NCI-H146 treated with DMSO at 0.1 percent for 48 hours (cell line): ENCODE results near the gene RPUSD2.

Experiments used
- DNase-seq: peaks from one replicate; lab custom pipeline; 2025; ENCODE audit not compliant: unreplicated experiment; lab: John Stamatoyannopoulos, UW

The RPUSD2 gene

DNA sequence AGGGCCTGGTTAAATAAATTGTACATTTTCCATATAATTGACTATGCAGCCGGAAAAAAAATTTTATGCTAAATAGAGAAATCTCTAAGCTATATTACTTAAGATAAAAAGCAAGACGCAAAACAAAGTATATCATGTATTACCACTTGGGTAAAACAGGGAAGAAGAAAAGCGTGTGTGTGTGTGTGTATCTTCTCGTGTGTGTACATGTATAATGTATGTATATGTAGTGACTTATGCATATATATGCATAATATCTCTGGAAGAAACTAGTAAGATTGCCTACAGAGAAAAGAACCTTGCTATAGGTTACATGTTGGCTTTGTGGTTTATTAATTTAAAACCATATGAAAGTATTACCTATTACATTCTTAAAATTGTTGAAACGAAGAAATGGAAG lies 44.0 kb downstream of the RPUSD2 start:
- DNase-seq = no peak

DNA sequence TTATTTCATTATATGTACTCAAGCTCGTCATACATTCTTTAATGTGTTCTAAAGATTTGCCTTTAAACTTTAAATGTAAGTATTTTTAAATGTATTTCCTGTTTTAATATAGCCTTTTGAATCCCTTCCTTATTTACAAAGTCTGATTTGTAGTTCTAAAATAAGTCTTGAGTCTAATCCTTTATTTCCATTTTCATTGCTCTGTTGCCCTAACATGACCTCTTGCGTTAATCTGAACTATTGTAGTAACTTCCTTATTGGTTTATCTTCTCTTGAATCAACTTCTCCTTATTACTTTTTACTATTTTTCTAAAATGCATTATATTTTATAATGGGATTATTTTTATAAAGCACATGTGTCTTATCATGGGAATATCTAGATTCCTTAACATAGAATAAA lies 48.9 kb downstream of the RPUSD2 start:
- DNase-seq = no peak

DNA sequence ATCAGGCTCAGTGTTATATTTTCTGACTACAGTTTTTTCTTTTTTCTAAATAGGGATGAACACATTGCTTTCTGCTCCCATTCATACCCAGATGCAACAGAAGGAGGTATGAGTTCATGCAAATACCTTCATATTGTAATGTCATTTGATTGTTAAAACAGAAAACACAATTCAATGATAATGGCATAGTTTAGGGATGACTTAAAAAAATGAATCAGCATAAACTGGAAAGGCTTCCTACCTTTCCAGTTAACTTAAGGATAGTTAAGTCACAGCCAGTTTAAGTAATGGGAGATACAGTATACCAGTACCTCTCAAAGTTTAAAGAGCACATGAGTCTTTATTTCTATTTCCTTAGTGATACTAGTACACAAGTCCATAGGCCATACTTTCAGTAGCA lies 49.8 kb downstream of the RPUSD2 start:
- no peak for DNase-seq

DNA sequence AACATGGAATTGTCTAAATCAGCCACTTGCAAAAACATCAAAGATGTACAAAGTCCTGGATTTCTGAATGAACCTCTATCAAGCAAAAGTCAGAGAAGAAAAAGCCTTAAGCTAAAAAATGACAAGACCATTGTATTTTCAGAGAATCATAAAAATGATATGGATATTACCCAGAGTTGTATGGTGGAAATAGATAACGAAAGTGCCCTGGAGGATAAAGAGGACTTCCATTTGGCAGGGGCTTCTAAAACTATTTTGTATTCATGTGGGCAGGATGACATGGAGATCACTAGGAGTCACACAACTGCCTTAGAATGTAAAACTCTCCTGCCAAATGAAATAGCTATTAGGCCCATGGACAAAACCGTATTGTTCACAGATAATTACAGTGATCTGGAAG lies 54.3 kb downstream of the RPUSD2 start:
- no peak for DNase-seq
